ENCODE measurements around the gene ARFGAP3. TPM values are rescaled to one million over a fixed set of nuclear protein-coding genes. Genes with fewer than 3 reads are reported as not detected.
"Not testable (repeated sequence)": the region's sequence is repeated elsewhere in the genome, so short reads cannot be mapped to it uniquely, and the experiment has no call there.

The ARFGAP3 gene
- total and polyA plus RNA-seq, 4 donors, result 37.0 to 41.0 (median 38.2) TPM

DNA sequence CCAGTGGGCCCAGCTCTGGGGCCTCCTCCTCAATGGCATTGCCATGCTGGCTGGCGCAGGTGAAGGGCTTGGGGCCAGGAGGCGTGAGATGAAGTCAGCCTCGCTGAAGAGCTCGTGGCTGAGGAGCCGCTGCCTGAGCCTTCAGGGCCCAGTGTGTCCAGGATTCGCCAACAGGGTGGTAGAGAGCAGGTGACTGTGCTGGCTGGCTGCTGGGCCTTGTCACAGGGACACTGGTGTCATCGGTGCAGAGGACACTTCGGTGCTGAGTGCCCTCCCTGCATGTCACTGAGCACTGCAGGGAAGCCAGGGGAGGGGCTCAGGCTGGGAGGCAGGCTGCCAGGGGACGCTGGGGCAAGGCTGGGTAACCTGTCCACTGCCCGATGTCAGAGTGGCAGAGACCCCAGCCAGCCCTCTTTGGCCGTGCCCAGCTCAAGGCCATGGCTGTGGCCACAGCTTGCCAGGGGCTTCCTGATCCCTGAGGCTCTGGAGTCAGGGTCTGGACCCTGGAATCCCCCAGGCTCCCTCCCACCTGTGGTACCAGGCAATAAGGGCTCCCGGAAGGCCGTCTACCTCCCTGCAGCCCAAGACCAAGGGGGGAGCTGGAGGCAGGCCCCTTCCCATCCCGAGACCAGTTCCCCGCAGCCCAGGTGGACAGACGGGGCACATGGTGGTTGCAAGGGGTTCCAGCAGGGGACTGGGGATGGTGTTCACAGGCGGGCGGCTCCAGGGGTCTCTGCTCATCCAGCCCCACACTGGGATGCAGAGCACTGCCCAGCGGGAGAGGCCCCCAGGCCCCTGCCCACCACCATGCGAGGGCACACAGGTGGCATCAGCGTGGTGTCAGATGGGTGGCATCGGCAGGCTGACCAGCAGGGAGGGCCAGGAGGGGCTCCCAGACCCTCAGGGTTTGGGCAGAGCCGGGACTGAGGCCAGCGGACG lies 63.9 kb downstream of the ARFGAP3 start:
- Histone ChIP-seq H3K4me3 (ENCODE audit: low read depth, low read length) (no peak overlapping the region), H3K27me3 (ENCODE audit: control insufficient read depth, insufficient read depth, low read length) (no peaks in the 10 kb centered on the region), H3K27ac (ENCODE audit: low read depth, low read length) (no peak overlapping the region), H3K36me3 (ENCODE audit: control insufficient read depth, insufficient read depth, low read length) (peaks cover 59% of the 10 kb centered on the region), H3K9me3 (ENCODE audit: control insufficient read depth, insufficient read depth, low read length) (no peaks in the 10 kb centered on the region), H3K4me1 (ENCODE audit: control insufficient read depth, insufficient read depth, low read length) (peaks cover 9% of the 10 kb centered on the region)
- WGBS (ENCODE audit: insufficient coverage), result 85% methylated on average over 23 of the region's 25 CpGs
- no peak for DNase-seq (ENCODE audit: low read depth in 4 of 6, low spot score in 6 of 6)

DNA sequence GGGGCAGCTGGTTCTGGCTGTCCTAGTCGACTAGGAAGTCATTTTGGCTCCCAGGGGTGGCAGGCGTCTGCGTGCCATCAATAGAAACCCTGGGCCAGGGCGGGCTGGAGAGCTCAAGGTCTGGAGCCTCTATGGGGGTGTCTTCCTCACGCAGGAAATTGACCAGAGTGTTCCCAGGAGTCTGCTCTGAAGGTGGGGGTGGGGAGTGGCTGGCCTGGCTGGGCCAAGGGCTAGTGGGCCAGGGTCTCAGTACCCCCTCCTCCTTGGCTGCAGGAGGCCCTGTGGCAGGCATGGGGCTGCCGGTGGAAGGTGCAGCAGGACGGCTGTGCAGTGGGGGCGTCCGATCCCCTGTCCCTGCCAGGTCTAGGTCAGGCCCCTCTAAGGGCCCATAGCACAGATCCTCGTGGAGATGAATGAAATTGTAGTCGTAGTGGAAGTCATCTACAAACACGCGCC lies 64.6 kb downstream of the ARFGAP3 start:
- WGBS (ENCODE audit: insufficient coverage), result 89% methylated on average over 13 of the region's 13 CpGs
- no peak for DNase-seq (ENCODE audit: low read depth in 4 of 6, low spot score in 6 of 6)
- H3K36me3 ChIP-seq (ENCODE audit: control insufficient read depth, insufficient read depth, low read length), result peaks cover 55% of the 10 kb centered on the region
- no peak overlapping the region for H3K27ac ChIP-seq (ENCODE audit: low read depth, low read length)
- H3K4me1 ChIP-seq (ENCODE audit: control insufficient read depth, insufficient read depth, low read length), result peaks cover 9% of the 10 kb centered on the region
- no peaks in the 10 kb centered on the region for H3K9me3 ChIP-seq (ENCODE audit: control insufficient read depth, insufficient read depth, low read length)
- no peaks in the 10 kb centered on the region for H3K27me3 ChIP-seq (ENCODE audit: control insufficient read depth, insufficient read depth, low read length)
- H3K4me3 ChIP-seq (ENCODE audit: low read depth, low read length), result no peak overlapping the region

DNA sequence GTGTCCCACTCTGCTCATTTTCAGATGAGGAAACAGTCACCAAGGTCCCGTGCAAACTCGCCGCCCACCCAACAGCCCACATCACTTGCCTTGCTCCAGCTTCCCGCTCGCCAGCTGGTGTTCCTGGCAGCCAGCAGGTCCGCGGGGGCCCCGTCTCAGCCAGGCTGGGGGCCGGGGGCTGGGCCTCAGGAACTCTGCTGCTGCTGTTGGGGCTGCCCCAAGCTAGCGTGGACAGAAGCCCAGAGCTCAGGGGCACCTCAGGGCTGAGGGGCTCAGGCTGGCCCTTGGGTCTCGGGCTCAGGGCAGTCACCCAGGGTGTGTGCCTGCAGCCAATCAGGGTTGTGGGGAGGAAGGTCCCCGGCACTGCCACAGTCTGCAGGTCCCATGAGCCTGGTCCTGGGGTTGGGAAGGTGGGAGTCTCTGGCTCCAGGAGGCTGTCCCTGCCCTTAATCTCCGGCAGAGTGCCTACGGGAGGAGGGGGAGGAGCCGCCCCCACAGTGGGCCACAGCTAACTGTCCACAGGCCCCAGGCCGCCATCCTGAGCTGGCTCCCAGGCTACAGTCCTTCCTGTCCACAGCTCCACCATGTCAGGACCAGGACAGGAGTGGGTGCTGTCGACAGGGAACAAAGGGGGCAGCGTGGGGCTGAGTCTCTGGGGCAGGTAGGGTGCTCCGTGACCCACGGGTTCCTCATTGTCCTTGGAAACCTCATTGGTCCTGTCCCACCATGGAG lies 65.2 kb downstream of the ARFGAP3 start:
- no peak overlapping the region for H3K4me3 ChIP-seq (ENCODE audit: low read depth, low read length)
- no peaks in the 10 kb centered on the region for H3K9me3 ChIP-seq (ENCODE audit: control insufficient read depth, insufficient read depth, low read length)
- no peak overlapping the region for H3K27ac ChIP-seq (ENCODE audit: low read depth, low read length)
- DNase-seq (ENCODE audit: low read depth in 4 of 6, low spot score in 6 of 6), result no peak
- H3K36me3 ChIP-seq (ENCODE audit: control insufficient read depth, insufficient read depth, low read length), result peaks cover 54% of the 10 kb centered on the region
- H3K4me1 ChIP-seq (ENCODE audit: control insufficient read depth, insufficient read depth, low read length), result peaks cover 9% of the 10 kb centered on the region
- H3K27me3 ChIP-seq (ENCODE audit: control insufficient read depth, insufficient read depth, low read length), result no peaks in the 10 kb centered on the region
- WGBS (ENCODE audit: insufficient coverage), result 67% methylated on average over 18 of the region's 20 CpGs

DNA sequence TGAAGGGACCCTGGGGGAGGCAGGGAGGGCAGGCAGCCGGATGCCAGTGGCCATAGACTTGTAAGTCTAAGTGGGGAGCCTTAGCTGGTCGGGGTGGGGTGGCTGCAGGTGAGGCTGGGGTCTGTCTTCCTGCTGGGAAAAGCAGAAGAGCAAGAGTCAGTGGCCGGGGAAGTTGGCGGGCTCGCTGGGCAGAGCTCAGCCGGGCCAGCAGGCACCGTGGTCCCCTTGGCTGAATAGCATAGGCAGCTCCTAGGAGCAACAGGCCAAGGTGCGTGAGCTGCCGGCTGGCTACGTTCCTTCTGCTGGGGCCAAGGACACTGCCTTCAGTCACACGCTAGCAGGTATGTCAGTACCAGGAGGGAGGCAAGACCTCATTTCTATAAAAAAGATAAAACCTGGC lies 68.6 kb downstream of the ARFGAP3 start:
- Histone ChIP-seq H3K4me3 (ENCODE audit: low read depth, low read length) (no peak overlapping the region), H3K27me3 (ENCODE audit: control insufficient read depth, insufficient read depth, low read length) (no peaks in the 10 kb centered on the region), H3K9me3 (ENCODE audit: control insufficient read depth, insufficient read depth, low read length) (no peaks in the 10 kb centered on the region), H3K36me3 (ENCODE audit: control insufficient read depth, insufficient read depth, low read length) (peaks cover 30% of the 10 kb centered on the region), H3K4me1 (ENCODE audit: control insufficient read depth, insufficient read depth, low read length) (peaks cover 9% of the 10 kb centered on the region), H3K27ac (ENCODE audit: low read depth, low read length) (no peak overlapping the region)
- DNase-seq (ENCODE audit: low read depth in 4 of 6, low spot score in 6 of 6), result no peak
- 81% methylated on average over 10 of the region's 11 CpGs for WGBS (ENCODE audit: insufficient coverage)

DNA sequence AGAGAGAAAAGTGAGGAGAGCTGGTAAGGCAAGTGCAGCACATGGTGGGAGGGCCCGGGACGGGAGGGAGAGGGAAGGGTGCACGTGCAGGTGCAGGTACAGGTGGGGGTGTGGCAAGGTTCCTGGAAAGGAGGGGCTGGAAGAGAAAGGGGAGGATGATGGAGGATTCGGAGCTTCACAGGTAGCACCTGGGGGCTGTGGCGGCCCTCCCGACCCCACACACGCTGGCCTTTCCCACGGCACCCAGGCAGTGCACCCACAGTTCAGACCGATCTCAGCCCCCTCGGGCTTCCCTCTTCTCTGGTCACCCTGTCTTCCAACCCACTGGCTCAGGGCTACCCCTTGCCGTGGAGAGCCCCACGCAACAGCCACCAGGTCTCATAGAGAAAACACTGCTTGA lies 69.1 kb downstream of the ARFGAP3 start:
- H3K27ac ChIP-seq (ENCODE audit: low read depth, low read length), result no peak overlapping the region
- no peak overlapping the region for H3K4me3 ChIP-seq (ENCODE audit: low read depth, low read length)
- no peak for DNase-seq (ENCODE audit: low read depth in 4 of 6, low spot score in 6 of 6)
- peaks cover 9% of the 10 kb centered on the region for H3K4me1 ChIP-seq (ENCODE audit: control insufficient read depth, insufficient read depth, low read length)
- peaks cover 26% of the 10 kb centered on the region for H3K36me3 ChIP-seq (ENCODE audit: control insufficient read depth, insufficient read depth, low read length)
- WGBS (ENCODE audit: insufficient coverage), result 80% methylated on average over 9 of the region's 12 CpGs
- no peaks in the 10 kb centered on the region for H3K27me3 ChIP-seq (ENCODE audit: control insufficient read depth, insufficient read depth, low read length)
- no peaks in the 10 kb centered on the region for H3K9me3 ChIP-seq (ENCODE audit: control insufficient read depth, insufficient read depth, low read length)

DNA sequence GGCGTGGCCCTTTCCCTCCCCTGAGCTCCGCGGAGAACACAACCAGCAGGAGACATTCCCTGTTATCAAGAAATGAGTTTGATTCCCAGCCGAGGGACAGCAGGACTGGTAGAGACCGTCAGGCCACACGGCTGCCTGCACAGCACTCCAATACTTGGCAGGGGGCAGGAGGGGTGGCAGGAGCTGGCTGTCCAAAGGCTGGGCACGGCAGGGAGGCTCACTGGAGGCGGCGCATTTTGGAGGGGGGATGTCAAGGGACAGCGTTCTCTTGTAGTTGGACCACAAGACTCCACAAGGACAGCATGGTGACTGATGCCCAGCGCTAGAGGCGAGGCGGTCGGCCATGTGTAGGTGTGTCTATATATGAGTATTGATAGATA lies 69.7 kb downstream of the ARFGAP3 start:
- no peak overlapping the region for H3K27ac ChIP-seq (ENCODE audit: low read depth, low read length)
- H3K4me1 ChIP-seq (ENCODE audit: control insufficient read depth, insufficient read depth, low read length), result peaks cover 9% of the 10 kb centered on the region
- H3K27me3 ChIP-seq (ENCODE audit: control insufficient read depth, insufficient read depth, low read length), result no peaks in the 10 kb centered on the region
- no peak for DNase-seq (ENCODE audit: low read depth in 4 of 6, low spot score in 6 of 6)
- H3K4me3 ChIP-seq (ENCODE audit: low read depth, low read length), result no peak overlapping the region
- no peaks in the 10 kb centered on the region for H3K9me3 ChIP-seq (ENCODE audit: control insufficient read depth, insufficient read depth, low read length)
- 80% methylated on average over 12 of the region's 14 CpGs for WGBS (ENCODE audit: insufficient coverage)
- peaks cover 19% of the 10 kb centered on the region for H3K36me3 ChIP-seq (ENCODE audit: control insufficient read depth, insufficient read depth, low read length)

DNA sequence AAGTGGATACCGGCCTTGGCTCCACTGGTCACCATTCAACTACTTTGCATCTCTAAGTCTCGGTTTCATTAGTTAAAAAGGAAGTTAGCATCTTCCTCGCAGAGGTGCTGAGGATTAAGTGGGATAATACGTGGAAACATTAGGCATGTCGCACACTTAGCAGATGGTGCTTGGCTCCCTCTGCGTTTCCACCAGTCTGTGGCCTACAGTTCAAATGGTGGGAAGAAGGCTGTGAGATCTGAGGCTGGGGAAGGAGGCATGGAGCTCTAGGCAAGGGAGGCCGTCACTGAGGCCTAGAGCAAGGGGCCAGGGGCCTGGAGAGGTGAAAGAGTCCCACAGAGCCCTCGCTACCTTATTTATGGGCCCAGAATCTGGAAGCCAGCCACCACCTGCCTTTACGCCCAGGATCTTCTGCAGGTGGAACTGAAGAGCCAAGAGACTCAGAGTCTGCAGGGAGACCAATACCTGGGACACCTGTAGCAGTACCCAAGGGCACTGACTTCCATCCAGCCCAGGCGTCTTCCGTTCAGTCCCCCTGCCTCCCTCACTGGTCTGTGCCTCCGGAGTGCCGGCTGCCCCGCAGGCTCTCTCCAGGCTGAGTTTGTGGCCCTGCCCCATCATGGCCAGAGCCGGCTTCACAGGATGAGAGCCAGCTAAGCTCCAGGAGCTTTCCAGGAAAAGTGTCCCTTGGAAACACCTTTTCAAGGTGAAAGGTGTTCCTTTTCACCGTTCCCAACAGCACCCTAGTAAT lies 70.3 kb downstream of the ARFGAP3 start:
- no peak overlapping the region for H3K27ac ChIP-seq (ENCODE audit: low read depth, low read length)
- peaks cover 4% of the 10 kb centered on the region for H3K4me1 ChIP-seq (ENCODE audit: control insufficient read depth, insufficient read depth, low read length)
- H3K27me3 ChIP-seq (ENCODE audit: control insufficient read depth, insufficient read depth, low read length), result no peaks in the 10 kb centered on the region
- H3K36me3 ChIP-seq (ENCODE audit: control insufficient read depth, insufficient read depth, low read length), result peaks cover 13% of the 10 kb centered on the region
- H3K9me3 ChIP-seq (ENCODE audit: control insufficient read depth, insufficient read depth, low read length), result no peaks in the 10 kb centered on the region
- H3K4me3 ChIP-seq (ENCODE audit: low read depth, low read length), result no peak overlapping the region
- WGBS (ENCODE audit: insufficient coverage), result 88% methylated on average over 15 of the region's 16 CpGs
- DNase-seq (ENCODE audit: low read depth in 4 of 6, low spot score in 6 of 6), result no peak

DNA sequence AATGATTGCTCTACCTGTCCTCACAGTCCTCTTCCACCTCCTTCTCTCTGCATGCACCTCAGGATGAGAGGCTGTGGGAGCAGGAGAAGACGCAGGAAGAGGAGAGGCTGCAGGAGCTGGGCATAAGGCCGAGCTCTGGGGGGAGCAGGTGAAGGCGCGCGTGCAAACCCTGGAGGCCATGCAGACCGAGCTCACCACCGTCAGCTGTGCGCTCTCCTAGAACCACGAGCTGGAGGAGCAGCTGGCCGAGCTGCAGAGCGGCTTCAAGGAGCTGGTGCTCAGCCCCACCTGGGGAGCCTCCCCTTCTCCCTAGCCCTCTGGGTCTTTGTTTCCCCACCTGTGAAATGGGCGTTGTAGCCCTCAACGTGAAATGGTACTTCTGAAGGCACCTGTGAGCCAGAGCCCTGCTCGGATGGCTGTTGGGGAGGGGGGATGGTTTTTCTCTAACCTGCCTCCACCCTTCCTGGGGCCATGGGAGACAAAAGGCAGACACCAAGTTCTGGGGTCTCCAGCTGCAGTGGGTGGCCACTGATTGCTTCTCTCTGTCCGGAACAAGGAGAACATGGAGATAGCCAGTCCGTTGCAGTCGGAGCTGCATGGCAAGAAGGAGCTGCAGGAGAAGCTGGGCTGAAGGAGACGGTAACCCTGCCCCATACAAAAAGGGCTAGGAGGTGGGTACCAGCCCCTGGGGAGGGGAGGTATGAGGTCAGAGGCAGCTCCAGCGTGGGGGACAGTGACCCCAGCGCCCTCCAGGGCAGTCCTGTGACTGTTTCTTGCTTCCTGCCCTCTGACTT lies 71.2 kb downstream of the ARFGAP3 start:
- DNase-seq (ENCODE audit: low read depth in 4 of 6, low spot score in 6 of 6), result no peak
- no peak overlapping the region for H3K27ac ChIP-seq (ENCODE audit: low read depth, low read length)
- H3K4me3 ChIP-seq (ENCODE audit: low read depth, low read length), result no peak overlapping the region
- H3K9me3 ChIP-seq (ENCODE audit: control insufficient read depth, insufficient read depth, low read length), result no peaks in the 10 kb centered on the region
- no peaks in the 10 kb centered on the region for H3K4me1 ChIP-seq (ENCODE audit: control insufficient read depth, insufficient read depth, low read length)
- no peaks in the 10 kb centered on the region for H3K27me3 ChIP-seq (ENCODE audit: control insufficient read depth, insufficient read depth, low read length)
- peaks cover 12% of the 10 kb centered on the region for H3K36me3 ChIP-seq (ENCODE audit: control insufficient read depth, insufficient read depth, low read length)
- WGBS (ENCODE audit: insufficient coverage), result 75% methylated on average over 17 of the region's 20 CpGs

DNA sequence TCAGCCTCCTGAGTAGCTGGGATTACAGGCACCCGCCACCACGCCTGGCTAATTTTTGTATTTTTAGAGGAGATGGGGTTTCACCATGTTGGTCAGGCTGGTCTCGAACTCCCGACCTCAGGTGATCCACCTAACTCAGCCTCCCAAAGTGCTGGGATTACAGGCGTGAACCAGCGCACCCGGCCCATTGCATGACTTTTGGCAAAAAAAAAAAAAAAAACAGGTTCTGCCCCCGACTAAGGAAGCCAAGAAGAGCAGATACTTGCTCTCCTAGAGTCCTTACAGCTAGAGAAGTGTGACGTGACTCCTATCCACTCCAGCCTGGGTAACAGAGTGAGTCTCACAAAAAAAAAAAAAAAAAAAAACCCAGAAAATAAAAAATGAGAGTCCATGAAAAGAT lies 74.8 kb downstream of the ARFGAP3 start:
- not testable (repeated sequence) for H3K36me3 ChIP-seq (ENCODE audit: control insufficient read depth, insufficient read depth, low read length); H3K27me3 ChIP-seq (ENCODE audit: control insufficient read depth, insufficient read depth, low read length); H3K27ac ChIP-seq (ENCODE audit: low read depth, low read length); H3K9me3 ChIP-seq (ENCODE audit: control insufficient read depth, insufficient read depth, low read length); H3K4me3 ChIP-seq (ENCODE audit: low read depth, low read length); DNase-seq (ENCODE audit: low read depth in 4 of 6, low spot score in 6 of 6); H3K4me1 ChIP-seq (ENCODE audit: control insufficient read depth, insufficient read depth, low read length)
- WGBS (ENCODE audit: insufficient coverage), result 100% methylated on average over 3 of the region's 9 CpGs

Data from spinal cord (tissue), 10 donors.